HUES6 (cell line): ENCODE measurements around the gene GPD1L.
"Not testable (repeated sequence)": the region's sequence is repeated elsewhere in the genome, so short reads cannot be mapped to it uniquely, and the experiment has no call there.

Experiments used
- H3K27ac ChIP-seq: 2 replicates; pipeline ENCODE4 v1.7.0; 2013; ENCODE audit warnings: low read depth, mild to moderate bottlenecking, low read length, inconsistent platforms
- H3K27me3 ChIP-seq: 2 replicates; pipeline ENCODE4 v1.6.1; 2013; ENCODE audit warnings: low read length; ENCODE audit not compliant: control insufficient read depth, insufficient read depth
- H3K36me3 ChIP-seq: 2 replicates; pipeline ENCODE4 v1.6.1; 2013; ENCODE audit warnings: low read length; ENCODE audit not compliant: control insufficient read depth, insufficient read depth
- H3K4me1 ChIP-seq: 2 replicates; pipeline ENCODE4 v1.6.1; 2013; ENCODE audit warnings: low read length; ENCODE audit not compliant: control insufficient read depth, insufficient read depth
- H3K4me3 ChIP-seq: 2 replicates; pipeline ENCODE4 v1.5.1; 2013; ENCODE audit warnings: low read depth, low read length
- H3K9ac ChIP-seq: one replicate; pipeline ENCODE4 v1.6.1; 2013; ENCODE audit warnings: mild to moderate bottlenecking, low read length
- H3K9me3 ChIP-seq: 2 replicates; pipeline ENCODE4 v1.6.1; 2013; ENCODE audit warnings: low read depth, low read length; ENCODE audit not compliant: control insufficient read depth, insufficient read depth

The GPD1L gene

GRCh38 chr3:32106132-32106928 is at the start of gene GPD1L:
Gene GPD1L (plus strand): TSS chr3:32106620. CDS start chr3:32106712, 92 bp downstream.
- peak within 1 kb of the TSS; percentile 79 for H3K4me3 ChIP-seq
- no peaks in the 10 kb centered on the region for H3K36me3 ChIP-seq
- H3K27me3 ChIP-seq: peaks cover 22% of the 10 kb centered on the region
- no peak within 1 kb of the TSS for H3K9ac ChIP-seq
- H3K9me3 ChIP-seq: peaks cover 23% of the 10 kb centered on the region
- no peak within 1 kb of the TSS for H3K27ac ChIP-seq
- peaks cover 9% of the 10 kb centered on the region; the same call in 1 of the 2 replicates for H3K4me1 ChIP-seq

GRCh38 chr3:32058465-32058864 is 48.0 kb upstream of the GPD1L start:
- H3K36me3 ChIP-seq, H3K27ac ChIP-seq, H3K4me3 ChIP-seq, H3K27me3 ChIP-seq, H3K9me3 ChIP-seq, H3K9ac ChIP-seq, H3K4me1 ChIP-seq: not testable (repeated sequence)

- Histone ChIP-seq H3K4me1 (no peaks in the 10 kb centered on the region), H3K27ac (no peak overlapping the region), H3K4me3 (no peak overlapping the region), H3K27me3 (no peaks in the 10 kb centered on the region), H3K9ac (no peak overlapping the region), H3K36me3 (no peaks in the 10 kb centered on the region), H3K9me3 (peaks cover 4% of the 10 kb centered on the region; the same call in 1 of the 2 replicates)
Measured at GRCh38 chr3:32062950-32063582, 43.4 kb upstream of the GPD1L start.

GRCh38 chr3:32066686-32067085 is 39.7 kb upstream of the GPD1L start:
- no peaks in the 10 kb centered on the region for H3K27me3 ChIP-seq
- no peaks in the 10 kb centered on the region for H3K36me3 ChIP-seq
- no peak overlapping the region for H3K4me3 ChIP-seq
- no peaks in the 10 kb centered on the region for H3K4me1 ChIP-seq
- no peak overlapping the region for H3K27ac ChIP-seq
- H3K9me3 ChIP-seq: peaks cover 4% of the 10 kb centered on the region; the same call in 1 of the 2 replicates
- no peak overlapping the region for H3K9ac ChIP-seq

GRCh38 chr3:32074194-32074593 is 32.2 kb upstream of the GPD1L start:
- not testable (repeated sequence) for H3K9ac ChIP-seq, H3K4me3 ChIP-seq, H3K27ac ChIP-seq, H3K9me3 ChIP-seq, H3K36me3 ChIP-seq, H3K27me3 ChIP-seq, H3K4me1 ChIP-seq

GRCh38 chr3:32076566-32076965 is 29.9 kb upstream of the GPD1L start:
- Histone ChIP-seq H3K4me1 (0 out of 2 replicates have a peak, but pooled peaks cover 4% of the 10 kb centered on the region), H3K36me3 (no peaks in the 10 kb centered on the region), H3K27me3 (no peaks in the 10 kb centered on the region), H3K4me3 (no peak overlapping the region), H3K27ac (no peak overlapping the region), H3K9me3 (no peaks in the 10 kb centered on the region), H3K9ac (no peak overlapping the region)

GRCh38 chr3:32077260-32078084 is 28.9 kb upstream of the GPD1L start:
- Histone ChIP-seq H3K27ac (no peak overlapping the region), H3K36me3 (no peaks in the 10 kb centered on the region), H3K9me3 (no peaks in the 10 kb centered on the region), H3K4me3 (no peak overlapping the region), H3K27me3 (no peaks in the 10 kb centered on the region), H3K4me1 (0 out of 2 replicates have a peak, but pooled peaks cover 4% of the 10 kb centered on the region), H3K9ac (no peak overlapping the region)

GRCh38 chr3:32078085-32078634 is 28.3 kb upstream of the GPD1L start:
- Histone ChIP-seq H3K9ac (no peak overlapping the region), H3K36me3 (no peaks in the 10 kb centered on the region), H3K27me3 (no peaks in the 10 kb centered on the region), H3K4me1 (0 out of 2 replicates have a peak, but pooled peaks cover 4% of the 10 kb centered on the region), H3K4me3 (no peak overlapping the region), H3K27ac (no peak overlapping the region), H3K9me3 (no peaks in the 10 kb centered on the region)

- H3K27me3 ChIP-seq: no peaks in the 10 kb centered on the region
- H3K4me1 ChIP-seq: 0 out of 2 replicates have a peak, but pooled peaks cover 4% of the 10 kb centered on the region
- no peak overlapping the region for H3K9ac ChIP-seq
- H3K36me3 ChIP-seq: no peaks in the 10 kb centered on the region
- no peak overlapping the region for H3K27ac ChIP-seq
- no peak overlapping the region for H3K4me3 ChIP-seq
- H3K9me3 ChIP-seq: no peaks in the 10 kb centered on the region
Measured at GRCh38 chr3:32078864-32079263, 27.6 kb upstream of the GPD1L start.

- no peak overlapping the region for H3K27ac ChIP-seq
- H3K9me3 ChIP-seq: peaks cover 11% of the 10 kb centered on the region
- H3K9ac ChIP-seq: no peak overlapping the region
- H3K4me3 ChIP-seq: no peak overlapping the region
- no peaks in the 10 kb centered on the region for H3K4me1 ChIP-seq
- H3K36me3 ChIP-seq: no peaks in the 10 kb centered on the region
- H3K27me3 ChIP-seq: no peaks in the 10 kb centered on the region
Measured at GRCh38 chr3:32082721-32083120, 23.7 kb upstream of the GPD1L start.
